GM23338 (cell line): ENCODE measurements around the gene HS6ST2. TPM values are rescaled to one million over a fixed set of nuclear protein-coding genes. Genes with fewer than 3 reads are reported as not detected.

ENCODE experiments used
- ATAC-seq: fragments of 200-7000 bp; cut with Tn5 transposase; 3 replicates; pipeline ENCODE4 v1.9.1; 2020
- DNase-seq: peaks from one replicate; pipeline ENCODE4 v3.0.0-alpha.2; 2015; ENCODE audit warnings: low spot score
- H2AFZ ChIP-seq: fragments of 200-600 bp; sonication (generic); 2 replicates; pipeline ENCODE4 v1.8.0; 2016; ENCODE audit warnings: antibody characterized with exemption, mild to moderate bottlenecking, moderate library complexity
- H3F3A ChIP-seq: fragments of 200-600 bp; sonication (generic); replicated peaks from 2 replicates; pipeline ENCODE4 v1.8.0; 2017; ENCODE audit warnings: antibody characterized with exemption, mixed run types, low read depth
- H3K27ac ChIP-seq: fragments of 200-600 bp; sonication (generic); 2 replicates; pipeline ENCODE4 v1.6.1; 2016; ENCODE audit warnings: low read depth
- H3K27me3 ChIP-seq: fragments of 200-600 bp; sonication (generic); 2 replicates; pipeline ENCODE4 v1.8.0; 2016; ENCODE audit warnings: mild to moderate bottlenecking, mixed run types, moderate library complexity; ENCODE audit not compliant: insufficient read depth
- H3K36me3 ChIP-seq: fragments of 200-600 bp; sonication (generic); 2 replicates; pipeline ENCODE4 v1.8.0; 2016; ENCODE audit warnings: mild to moderate bottlenecking; ENCODE audit not compliant: insufficient read depth
- H3K4me1 ChIP-seq: fragments of 200-600 bp; sonication (generic); 2 replicates; pipeline ENCODE4 v1.8.0; 2016; ENCODE audit warnings: mild to moderate bottlenecking, moderate library complexity; ENCODE audit not compliant: insufficient read depth
- H3K4me2 ChIP-seq: fragments of 200-600 bp; sonication (generic); 2 replicates; pipeline ENCODE4 v1.7.1; 2017; ENCODE audit warnings: mixed run types
- H3K4me3 ChIP-seq: fragments of 200-600 bp; sonication (generic); 2 replicates; pipeline ENCODE4 v1.6.1; 2016; ENCODE audit warnings: mixed run types
- H3K79me2 ChIP-seq: fragments of 200-600 bp; sonication (generic); replicated peaks from 2 replicates; pipeline ENCODE4 v1.8.0; 2017; ENCODE audit warnings: mild to moderate bottlenecking; ENCODE audit not compliant: insufficient read depth
- H3K9me2 ChIP-seq: fragments of 200-600 bp; sonication (generic); 2 replicates; pipeline ENCODE4 v1.8.0; 2017; ENCODE audit not compliant: insufficient read depth
- H4K20me1 ChIP-seq: fragments of 200-600 bp; sonication (generic); replicated peaks from 2 replicates; pipeline ENCODE4 v1.8.0; 2017; ENCODE audit warnings: mild to moderate bottlenecking; ENCODE audit not compliant: insufficient read depth
- H3K27ac Mint-ChIP-seq: 2 replicates; pipeline ENCODE4 v1.8.0; 2020; ENCODE audit warnings: inconsistent platforms, mild to moderate bottlenecking, moderate library complexity, mixed read lengths
- H3K27me3 Mint-ChIP-seq: 3 replicates; pipeline ENCODE4 v1.8.0; 2022; ENCODE audit warnings: low read depth, mild to moderate bottlenecking, moderate library complexity, mixed read lengths, inconsistent platforms; ENCODE audit not compliant: insufficient read depth, poor library complexity
- H3K36me3 Mint-ChIP-seq: 3 replicates; pipeline ENCODE4 v1.8.0; 2021; ENCODE audit warnings: low read depth, mild to moderate bottlenecking, inconsistent platforms, moderate library complexity, mixed read lengths
- H3K4me1 Mint-ChIP-seq: 3 replicates; pipeline ENCODE4 v1.8.0; 2020; ENCODE audit warnings: mild to moderate bottlenecking, inconsistent platforms, mixed read lengths
- H3K4me3 Mint-ChIP-seq: 3 replicates; pipeline ENCODE4 v1.8.0; 2021; ENCODE audit warnings: moderate library complexity, mild to moderate bottlenecking, inconsistent platforms, mixed read lengths
- H3K9me3 Mint-ChIP-seq: 3 replicates; pipeline ENCODE4 v1.8.0; 2020; ENCODE audit warnings: moderate library complexity, mild to moderate bottlenecking, inconsistent platforms, mixed read lengths
- CTCF ChIP-seq, 2 experiments: fragments of 200-600 bp in 1 of 2; sonication (generic) in 1 of 2; conservative IDR thresholded peaks; 2 replicates each; pipeline versions ENCODE4 v1.5.1 to v1.6.1; 2016 to 2017; ENCODE audit warnings: antibody characterized with exemption in 2 of 2, low read depth in 2 of 2, mild to moderate bottlenecking in 2 of 2, moderate library complexity in 1 of 2
- EZH2 ChIP-seq: fragments of 200-600 bp; sonication (generic); IDR thresholded peaks from one replicate; pipeline ENCODE4 v1.8.0; 2017; ENCODE audit warnings: antibody characterized with exemption, mild to moderate bottlenecking, low read depth; ENCODE audit not compliant: unreplicated experiment
- EZH2phosphoT487 ChIP-seq: fragments of 200-600 bp; sonication (generic); IDR thresholded peaks from one replicate; pipeline ENCODE4 v1.8.1; 2018; ENCODE audit warnings: antibody characterized with exemption; ENCODE audit not compliant: unreplicated experiment
- JUNB ChIP-seq: IDR thresholded peaks from one replicate; pipeline ENCODE4 v1.6.1; 2016; ENCODE audit warnings: antibody characterized with exemption; ENCODE audit not compliant: unreplicated experiment
- POLR2AphosphoS5 ChIP-seq: IDR thresholded peaks from 2 replicates; pipeline ENCODE4 v1.6.1; 2016; ENCODE audit warnings: antibody characterized with exemption, low read depth
- STAT1 ChIP-seq: IDR thresholded peaks from one replicate; pipeline ENCODE4 v1.6.1; 2016; ENCODE audit warnings: antibody characterized with exemption; ENCODE audit not compliant: unreplicated experiment
- ZNF462 ChIP-seq: fragments of 250-450 bp; sonication (Bioruptor Pico); IDR thresholded peaks from 2 replicates; pipeline ENCODE4 v1.5.0; 2020; ENCODE audit warnings: mild to moderate bottlenecking, moderate library complexity
- polyA plus RNA-seq: library from polyadenylated mRNA; unstranded; fragments of >200 nt; fragmentation: Nextera tagmentation; extraction: Ambion mirVana; gene quantifications from 2 replicates; pipeline ENCODE4 v1.2.1, GENCODE V29; 2016
- total RNA-seq: library from RNA; depleted of rRNA; stranded (reverse); fragments of >200 nt; shearing (Covaris generic); gene quantifications from 2 replicates; pipeline ENCODE4 v1.2.3, GENCODE V29; 2014

The HS6ST2 gene
- total and polyA plus RNA-seq, 2 experiments from 2014 or later = 0.82 to 4.8 TPM

GRCh38 chrX:132636080-132636479 lies 322.3 kb downstream of the HS6ST2 start:
- H3K27me3 Mint-ChIP-seq = peaks cover 5% of the 10 kb centered on the region
- TF ChIP-seq EZH2 (no peak), EZH2phosphoT487 (no peak), POLR2AphosphoS5 (no peak), ZNF462 (CRISPR knock-in tag) (no peak), CTCF (conservative IDR thresholded peaks at IDR 0.05; ENCODE audit: low read depth in 2 of 2) (peak; percentile 16 to 22; a peak in 2 of 4 replicates), JUNB (no peak), STAT1 (no peak)
- Histone ChIP-seq H3K27me3 (no peaks in the 10 kb centered on the region), H4K20me1 (no peaks in the 10 kb centered on the region), H2AFZ (no peak overlapping the region), H3K9me2 (no peaks in the 10 kb centered on the region), H3K27ac (no peak overlapping the region), H3K4me2 (no peak overlapping the region), H3K36me3 (no peaks in the 10 kb centered on the region), H3F3A (no peaks in the 10 kb centered on the region), H3K4me1 (no peaks in the 10 kb centered on the region), H3K79me2 (no peaks in the 10 kb centered on the region), H3K4me3 (no peak overlapping the region)
- no peak overlapping the region for H3K4me3 Mint-ChIP-seq
- ATAC-seq (no peak), DNase-seq (peak; percentile 3)
- 0 out of 3 replicates have a peak, but pooled peaks cover 2% of the 10 kb centered on the region for H3K4me1 Mint-ChIP-seq
- no peaks in the 10 kb centered on the region for H3K36me3 Mint-ChIP-seq
- H3K27ac Mint-ChIP-seq = no peak overlapping the region
- no peaks in the 10 kb centered on the region for H3K9me3 Mint-ChIP-seq
